ENCODE measurements around the gene SLIT3.

SLIT3 gene

DNA sequence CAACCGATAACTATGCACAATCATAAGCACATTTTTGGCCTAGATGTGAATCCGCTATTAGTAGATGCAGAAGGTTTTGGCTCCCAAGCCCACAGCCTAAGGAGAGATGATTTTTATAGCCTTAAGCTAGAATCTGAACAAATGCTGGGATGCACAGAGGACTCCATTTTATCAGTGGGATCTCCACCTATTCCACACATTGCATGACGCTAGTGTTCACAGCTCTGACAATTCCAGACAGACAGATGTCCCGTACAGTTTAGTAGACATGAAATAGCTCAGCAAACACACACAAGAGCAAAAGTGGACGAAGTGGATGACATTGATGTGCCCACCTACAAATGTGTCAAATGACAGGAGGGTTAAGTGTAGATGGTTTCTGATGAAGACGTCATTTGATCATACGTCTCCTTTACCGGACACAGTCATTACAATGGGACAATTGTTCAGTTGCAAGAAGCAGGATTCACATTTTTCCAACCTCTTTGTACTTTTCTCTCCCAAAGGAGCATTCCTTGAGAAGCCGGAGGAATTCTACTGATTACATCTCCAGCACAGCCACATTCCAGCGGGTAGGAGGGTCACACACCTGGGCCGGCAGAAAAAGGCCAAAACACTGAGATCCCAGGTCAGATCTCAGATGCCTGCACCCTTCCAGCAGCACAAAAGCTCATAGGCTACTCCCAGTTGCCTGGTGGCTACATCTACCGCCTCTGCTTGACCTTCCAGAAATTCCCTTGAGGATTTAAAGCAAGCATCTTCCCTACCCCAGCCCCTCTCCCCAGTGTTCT, 202.4 kb downstream of the SLIT3 start:
- DNase-seq, result no peak

DNA sequence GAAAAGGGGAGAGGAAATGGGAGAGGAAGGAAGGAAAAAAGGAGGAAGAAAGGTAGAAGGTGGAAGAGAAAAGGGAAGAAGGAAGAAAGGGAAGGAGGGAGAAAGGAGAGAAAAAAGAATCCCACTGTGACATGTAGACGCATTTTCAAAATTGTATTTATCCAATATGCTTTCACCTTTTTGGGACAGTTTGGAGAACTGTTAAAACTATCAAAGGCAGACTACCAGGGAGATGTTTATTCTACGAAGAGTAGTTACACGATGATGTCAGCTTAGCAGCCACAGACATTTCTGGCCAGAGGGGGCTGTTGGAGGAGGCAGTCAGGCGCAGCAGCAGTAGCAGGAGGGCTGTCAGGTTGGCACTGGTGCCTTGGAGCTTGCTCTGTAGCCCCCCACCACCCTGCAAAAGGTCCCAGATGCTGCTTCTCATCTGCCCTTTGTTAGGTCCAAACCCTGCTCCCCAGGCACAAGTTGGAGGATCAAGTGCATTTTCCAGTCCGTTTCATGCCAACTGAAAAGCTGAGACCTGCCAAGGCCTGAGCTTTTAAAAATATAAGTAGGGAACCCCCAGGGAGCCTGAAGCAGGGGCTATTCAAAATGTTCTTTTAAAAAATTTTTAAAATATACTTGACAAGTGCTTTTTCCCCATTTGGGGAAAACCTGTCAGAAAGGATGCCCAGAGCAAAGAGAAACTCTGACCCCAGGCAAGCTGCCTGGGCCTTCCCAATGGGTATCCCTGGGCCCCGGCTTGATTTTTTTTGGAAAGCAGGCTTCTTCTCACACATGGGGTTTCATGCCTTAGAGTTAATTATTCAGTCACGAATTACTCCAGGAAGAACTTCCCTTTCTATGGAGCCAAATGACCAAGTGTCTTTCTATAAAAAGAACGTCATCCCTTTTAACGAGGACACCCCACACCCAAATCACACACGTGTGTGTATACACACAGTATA, 203.3 kb downstream of the SLIT3 start:
- no peak for DNase-seq

DNA sequence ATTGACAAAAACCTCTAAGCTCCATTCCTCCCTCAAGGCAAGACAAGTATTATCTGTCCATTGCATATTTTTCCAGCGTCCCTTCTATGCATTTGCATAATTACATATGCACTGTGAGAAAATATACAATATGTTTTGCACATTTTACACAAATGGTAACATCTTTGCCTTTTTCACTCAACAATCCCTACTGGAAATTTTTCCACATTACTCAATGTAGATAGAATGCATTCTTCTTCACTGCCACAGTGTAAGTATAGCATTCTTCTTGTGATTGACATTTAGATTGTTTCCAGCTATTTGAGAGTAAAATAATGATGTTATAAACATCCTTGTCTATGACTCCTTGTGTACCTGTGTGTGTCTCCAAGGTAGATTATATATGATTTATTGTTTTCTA, 205.0 kb downstream of the SLIT3 start:
- DNase-seq, result no peak

DNA sequence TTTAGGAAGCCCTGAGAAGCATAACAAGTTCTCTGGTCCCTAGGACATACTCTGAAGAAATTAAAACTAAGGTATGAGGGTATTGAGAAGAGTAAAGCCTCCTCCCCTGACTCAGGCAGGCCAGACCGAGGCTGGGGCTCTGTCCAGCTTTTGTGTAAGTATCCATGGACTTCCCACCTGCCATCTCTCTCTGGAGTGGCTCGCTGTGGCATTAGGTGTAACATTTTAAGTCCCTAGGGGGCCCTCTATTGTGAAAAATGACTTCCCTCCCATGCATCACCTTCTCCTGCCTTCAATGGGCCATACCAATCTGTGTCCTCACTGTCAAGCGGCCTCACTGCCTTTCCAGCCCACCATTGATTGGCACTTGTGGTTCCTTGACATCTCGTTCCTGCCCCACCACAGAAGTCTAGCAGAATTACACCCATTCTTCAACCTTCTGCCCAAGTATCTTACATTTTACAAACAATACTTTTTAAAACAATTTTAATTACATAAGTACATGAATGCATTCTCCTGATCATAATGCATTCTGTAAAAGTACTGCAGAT, 205.5 kb downstream of the SLIT3 start:
- DNase-seq, result no peak

DNA sequence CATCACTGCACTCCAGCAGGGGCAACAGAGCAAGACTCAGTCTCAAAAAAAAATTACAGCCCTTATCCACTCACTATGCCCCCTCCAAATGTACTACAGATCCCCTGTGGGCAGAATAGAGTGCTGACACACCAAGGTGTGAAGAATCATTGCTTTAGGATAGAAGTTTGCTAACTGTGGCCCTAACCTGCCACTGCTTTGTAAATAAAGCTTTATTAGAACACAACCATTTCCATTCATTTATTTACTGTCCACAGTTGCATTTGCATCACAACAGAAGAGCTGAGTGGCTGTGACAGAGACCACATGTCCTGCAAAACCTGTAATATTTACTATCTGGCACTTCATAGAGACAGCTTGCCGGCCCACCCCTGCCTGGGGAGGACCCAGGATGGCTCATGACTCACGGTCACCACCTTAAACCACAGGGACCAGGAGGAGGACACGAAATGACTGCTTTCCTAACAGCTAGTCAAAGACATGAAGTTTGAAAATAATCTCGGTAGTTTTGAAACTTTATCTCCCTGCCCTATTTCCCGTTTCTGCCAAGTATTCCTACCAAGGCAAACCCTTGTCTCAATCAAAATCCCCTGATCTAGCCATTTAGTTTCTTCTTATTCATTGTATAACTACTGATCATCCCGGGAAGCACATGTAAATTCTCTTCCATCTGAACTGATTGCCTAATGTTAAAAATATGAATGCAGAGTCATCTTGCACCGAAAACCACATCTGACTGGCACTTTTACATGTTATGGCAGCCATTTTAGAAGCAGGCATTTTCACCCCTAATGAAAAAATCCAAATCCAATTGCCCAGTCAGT, 206.1 kb downstream of the SLIT3 start:
- no peak for DNase-seq

DNA sequence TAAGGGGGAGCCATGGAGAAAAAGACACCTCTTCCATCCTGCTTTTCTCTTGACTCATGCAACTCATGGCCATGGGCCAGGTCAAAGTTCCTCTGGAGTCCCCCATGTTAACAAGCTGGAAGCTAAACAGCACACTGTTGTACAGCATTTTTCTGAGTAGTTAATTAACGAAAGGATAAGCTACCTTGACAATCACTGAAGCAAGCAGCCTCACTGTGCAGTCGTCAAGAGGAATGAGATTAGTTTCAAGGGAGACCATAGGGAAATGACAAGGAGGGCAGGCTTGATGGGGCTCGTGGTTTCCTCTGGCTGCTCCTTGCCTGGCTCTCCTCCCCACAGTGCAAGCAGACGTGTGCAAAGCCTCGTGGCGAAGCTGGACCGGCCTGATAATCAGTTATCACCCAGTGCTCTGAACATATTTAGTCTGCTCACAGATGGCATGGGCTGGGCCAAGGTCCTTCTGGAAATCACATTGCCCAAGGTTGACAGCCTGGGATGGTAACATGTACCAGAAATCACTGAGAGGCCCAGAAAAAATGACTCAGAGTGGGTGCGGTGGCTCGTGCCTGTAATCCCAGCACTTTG, 209.5 kb downstream of the SLIT3 start:
- DNase-seq, result no peak

DNA sequence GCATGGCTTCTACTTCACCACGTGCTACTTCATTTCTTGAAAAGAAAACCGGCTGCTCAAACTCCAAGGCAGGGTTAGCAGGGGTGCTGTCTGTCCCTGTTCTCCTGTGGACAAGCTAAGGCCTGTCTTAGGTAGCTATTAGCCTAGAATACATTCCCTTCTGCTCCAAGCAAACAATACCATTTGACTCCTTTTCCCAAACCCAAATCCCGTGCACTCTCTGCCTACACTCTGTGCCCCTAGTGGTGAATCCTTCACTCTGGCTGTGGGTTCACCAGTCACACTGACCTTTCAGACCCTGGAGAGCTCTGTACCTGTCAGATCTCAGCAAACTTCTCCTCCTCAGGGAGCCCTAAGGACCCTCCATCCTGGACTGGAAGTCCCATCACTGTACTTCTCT, 211.6 kb downstream of the SLIT3 start:
- no peak for DNase-seq

DNA sequence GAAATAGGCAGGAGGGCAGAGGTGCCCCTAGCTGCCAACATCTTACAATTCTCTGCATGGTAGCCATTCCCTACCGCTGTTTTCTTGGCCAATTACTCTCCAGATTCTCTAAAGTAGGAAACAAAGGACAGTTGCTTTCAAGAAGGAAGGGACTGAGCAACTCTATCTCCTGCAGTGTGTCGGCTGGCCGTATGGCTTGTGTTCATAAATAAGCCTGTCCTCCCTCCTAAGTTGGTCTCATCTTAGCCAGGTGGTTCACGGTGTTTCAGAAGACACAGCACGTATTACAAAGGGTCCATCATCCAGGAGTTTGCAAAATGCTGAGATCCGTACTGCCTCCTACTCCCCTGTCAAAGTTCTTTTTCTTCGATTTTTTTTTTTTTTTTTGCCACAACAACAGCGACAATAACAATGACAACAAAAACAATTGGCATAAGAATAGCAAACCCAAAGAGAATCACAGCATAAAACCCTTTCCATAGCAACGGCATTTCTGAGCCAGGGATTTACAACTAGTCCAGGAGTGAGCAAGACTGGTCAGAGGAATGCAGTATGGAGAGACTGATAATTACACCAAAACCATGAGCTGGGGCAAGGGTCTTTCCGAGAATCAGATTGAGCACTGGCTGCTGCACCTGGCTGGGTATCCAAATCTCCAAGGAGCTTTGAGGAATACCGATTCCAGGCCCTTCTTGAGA, 212.8 kb downstream of the SLIT3 start:
- no peak for DNase-seq

DNA sequence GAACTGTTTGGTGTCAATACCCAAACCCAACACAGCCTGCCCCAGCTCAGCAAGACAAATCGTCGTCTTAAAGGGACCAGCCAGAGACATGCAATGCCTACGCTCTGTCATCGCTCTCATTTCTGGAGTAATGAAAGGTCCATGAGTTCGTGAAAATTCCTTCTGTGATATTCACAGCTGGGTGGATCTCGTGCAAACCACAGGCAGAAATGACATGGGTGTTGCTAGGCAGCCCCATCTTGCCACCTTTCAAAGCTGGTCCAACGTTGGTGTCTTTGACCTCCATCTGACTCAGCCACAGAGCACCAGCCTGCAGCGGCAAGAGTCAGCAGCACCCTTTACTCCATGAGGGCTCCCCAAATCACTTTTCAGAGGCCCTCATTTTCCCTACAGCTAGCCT, 215.3 kb downstream of the SLIT3 start:
- DNase-seq, result no peak

DNA sequence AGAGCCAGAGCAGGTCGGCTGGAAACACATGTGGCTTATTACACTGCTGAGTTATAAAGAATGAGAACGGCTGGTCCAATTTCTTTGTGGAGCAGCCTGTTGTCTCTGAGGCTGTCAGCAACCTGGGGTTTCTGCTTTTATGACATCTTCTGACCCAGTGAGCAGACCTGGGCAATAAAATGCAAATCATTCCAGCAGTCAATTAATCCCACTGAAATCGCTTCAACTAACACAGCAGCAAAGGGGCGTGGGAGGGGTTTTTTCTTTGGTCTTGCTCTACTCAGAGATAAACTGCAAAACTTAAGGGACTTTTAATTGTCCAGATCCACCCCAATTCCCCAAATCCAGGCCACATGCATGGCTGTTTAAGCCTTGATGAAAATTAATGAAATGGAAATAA, 215.7 kb downstream of the SLIT3 start:
- DNase-seq, result no peak

DNA sequence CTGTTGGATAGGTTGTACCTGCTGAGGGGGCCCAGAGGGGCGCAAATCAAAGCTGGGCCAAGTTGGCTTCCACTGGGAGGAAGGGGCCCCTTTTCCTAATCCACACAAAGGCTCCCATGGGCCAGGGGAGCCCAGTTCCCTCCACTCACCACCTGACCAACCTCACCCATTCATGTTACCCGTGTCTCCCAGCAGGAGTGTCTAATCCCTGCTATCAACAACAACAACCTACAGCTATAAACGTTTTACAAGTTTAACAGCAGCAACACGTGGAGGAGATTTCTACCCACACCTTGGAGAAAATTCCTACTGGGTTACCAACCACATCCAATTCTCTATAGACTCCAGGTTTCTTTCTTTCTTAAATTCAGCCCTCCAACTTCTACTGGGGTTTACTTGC, 216.2 kb downstream of the SLIT3 start:
- no peak for DNase-seq

DNA sequence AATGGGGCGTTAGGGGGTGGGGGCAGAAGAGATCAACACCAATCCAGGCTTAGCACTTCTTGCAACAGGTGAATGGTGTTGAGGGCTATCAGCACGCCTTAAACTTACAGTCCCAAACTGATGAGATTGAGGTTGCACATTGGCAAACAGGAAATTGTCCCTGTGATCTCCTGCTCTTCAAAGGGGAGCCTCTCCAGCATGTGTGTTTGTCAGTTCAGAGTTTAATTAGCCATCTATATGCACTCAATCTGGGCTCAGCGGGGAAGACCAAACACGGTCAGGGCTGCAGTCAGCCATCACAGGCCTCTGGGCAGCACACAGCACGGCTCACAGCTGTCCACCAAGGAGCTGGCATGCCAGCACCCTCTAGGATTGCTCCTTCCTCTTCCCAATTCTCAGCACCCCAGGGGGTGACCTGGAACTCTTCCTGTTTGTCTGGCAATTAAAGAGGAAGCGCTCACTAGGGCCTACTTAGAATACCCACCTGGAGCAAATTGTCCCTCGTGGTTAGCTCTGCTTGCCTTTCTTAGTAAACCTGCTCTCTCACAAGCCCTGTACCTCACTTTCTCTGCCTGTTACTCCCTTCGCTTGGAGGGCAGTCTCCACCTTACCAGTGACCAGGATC, 217.4 kb downstream of the SLIT3 start:
- DNase-seq, result no peak

DNA sequence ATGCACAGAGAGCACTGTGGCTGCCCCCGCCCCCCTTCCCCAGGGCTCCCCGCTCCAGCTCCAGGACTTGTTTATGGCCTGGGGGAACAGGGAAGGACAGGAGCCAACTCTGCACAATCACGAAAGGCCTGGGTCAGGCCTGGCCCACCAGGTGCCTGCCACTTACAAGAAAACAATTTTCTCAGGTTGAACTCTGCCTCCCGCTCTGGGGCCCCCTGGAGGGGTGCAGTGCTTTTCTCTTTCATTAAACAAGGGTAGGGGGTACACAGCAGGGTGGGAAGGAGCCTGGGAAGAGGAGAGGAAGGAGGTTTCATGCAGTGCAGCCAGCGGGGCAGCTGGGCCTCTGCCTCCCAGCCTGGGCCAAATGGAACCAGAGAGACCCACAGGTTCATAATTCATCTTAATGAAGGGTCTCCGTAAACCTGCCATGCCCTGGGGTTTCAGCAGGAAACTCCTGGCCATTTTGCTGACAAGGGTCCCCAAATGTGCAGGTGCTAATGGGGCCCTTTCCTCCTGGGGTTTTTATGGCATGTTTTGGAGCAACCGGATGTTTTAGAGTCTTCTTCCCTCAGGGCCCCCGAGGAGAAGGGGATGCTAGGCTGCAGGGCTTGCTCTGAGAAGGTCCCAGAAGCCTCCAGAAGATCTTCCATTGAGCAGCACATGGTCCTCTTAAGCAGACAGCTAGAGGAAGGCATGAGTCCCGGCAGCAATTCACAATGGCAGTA, 219.8 kb downstream of the SLIT3 start:
- no peak for DNase-seq

DNA sequence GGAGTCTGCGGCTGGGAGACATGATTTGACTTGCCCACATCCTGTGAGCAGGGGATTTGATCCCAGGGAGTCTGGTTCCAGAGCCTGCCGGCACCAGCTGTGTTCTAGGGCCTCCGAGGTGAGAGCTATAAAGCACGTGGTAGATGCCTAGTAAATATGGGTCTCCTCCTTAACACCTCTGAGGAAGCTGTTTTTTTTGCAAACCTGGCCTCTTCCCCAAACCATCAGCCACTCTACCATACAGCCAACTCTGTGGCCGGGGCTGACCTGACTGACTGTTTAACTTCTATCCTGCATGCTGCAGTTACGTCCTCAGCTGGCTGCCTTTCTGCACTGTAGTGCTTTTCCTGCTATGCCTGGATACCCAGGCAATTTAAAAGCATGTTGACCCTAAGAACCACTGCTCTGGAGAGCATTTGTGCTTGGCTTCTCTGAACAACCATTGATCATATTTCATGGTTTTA, 220.5 kb downstream of the SLIT3 start:
- no peak for DNase-seq

DNA sequence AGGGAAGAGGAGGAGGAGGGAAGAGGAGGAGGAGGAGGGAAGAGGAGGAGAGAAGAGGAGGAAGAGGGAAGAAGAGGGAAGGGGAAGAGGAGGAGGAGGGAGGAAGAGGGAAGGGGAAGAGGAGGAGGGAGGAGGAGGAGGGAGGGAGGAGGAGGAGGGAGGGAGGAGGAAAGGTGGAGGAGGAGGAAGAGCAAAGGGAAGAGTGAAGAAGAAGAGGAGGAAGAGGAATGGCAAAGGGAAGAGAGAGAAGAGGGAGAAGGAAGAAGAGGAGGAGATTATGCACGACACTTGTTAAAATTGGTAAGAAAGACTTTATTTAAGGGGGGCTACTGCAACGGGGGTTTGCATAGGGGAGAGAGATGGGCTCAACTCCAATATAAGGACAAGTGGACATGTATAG, 221.2 kb downstream of the SLIT3 start:
- DNase-seq, result no peak

DNA sequence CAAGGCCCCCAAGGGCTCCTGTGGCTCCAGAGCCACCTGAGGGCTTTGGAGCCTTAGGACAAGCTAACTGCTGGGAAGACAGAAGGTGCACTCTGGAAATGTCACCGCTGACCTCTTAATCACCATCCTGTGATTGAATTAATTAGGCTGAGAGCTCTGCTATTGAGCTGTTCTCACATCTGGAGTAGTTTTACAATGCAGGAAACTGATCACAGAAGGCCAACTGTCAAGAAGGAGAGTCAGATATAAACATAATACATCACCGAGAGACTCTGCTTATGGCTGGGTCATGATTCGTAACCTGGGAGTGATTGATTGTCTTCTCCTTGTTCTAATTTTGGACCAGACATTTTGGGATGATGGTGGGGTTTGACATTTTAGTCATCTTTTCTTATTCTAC, 226.1 kb downstream of the SLIT3 start:
- no peak for DNase-seq

DNA sequence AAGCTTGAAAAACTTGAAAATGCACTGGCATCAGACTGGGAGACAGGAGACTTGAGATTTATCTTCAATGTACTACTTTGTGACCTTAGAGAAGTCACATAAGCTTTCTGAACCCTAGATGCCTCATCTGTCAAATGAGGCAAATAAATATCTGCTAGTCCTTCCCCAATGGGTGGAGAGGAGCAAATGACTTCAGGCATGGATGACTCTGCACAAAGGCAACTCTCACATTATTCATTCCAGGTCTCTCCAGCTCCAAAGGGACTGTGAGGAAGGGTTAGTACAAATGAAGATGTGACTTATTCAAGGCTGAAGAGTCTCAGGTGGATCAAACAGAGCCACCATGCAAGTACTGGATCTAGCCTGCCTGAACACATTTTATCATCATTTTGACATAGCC, 228.7 kb downstream of the SLIT3 start:
- DNase-seq, result no peak

DNA sequence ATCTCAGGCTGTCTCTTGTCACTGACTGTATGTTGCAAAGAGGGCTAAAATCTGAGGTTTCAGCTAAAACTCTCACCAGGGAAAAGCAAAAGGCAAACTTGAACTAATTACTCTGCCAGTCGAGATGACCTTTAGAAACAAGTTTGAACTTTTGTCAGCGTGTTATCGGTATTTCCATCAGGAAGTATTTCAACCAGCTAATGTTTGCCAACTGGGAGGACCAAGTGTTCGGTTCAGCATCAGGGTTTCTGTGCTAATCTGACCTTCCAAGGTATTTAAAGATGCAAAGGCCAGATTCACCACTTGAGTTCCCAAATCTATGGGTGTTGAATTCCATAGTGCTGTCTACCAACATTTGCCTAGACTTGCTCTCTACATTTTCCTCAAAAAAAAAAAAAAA, 230.5 kb downstream of the SLIT3 start:
- DNase-seq, result no peak

DNA sequence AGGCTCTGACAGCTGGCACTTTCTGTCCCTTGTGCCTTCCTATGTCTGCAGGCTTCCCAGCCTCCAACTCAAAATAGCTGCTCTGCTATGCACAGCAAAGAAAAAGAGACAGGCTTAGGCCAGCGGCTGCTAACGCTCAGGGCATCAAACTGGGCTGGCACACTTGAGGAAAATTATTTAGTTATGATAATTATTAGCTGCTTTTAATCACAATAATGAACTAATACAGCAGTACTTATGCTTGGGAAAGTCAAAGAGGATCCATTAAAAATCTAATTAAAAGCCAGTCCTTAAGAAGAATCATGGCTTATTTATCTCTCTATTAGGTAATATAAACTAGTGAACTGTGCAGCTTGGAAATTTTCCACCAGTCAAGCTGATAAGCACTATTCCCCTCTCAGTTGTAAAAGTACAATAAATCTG, 233.2 kb downstream of the SLIT3 start:
- DNase-seq, result no peak

DNA sequence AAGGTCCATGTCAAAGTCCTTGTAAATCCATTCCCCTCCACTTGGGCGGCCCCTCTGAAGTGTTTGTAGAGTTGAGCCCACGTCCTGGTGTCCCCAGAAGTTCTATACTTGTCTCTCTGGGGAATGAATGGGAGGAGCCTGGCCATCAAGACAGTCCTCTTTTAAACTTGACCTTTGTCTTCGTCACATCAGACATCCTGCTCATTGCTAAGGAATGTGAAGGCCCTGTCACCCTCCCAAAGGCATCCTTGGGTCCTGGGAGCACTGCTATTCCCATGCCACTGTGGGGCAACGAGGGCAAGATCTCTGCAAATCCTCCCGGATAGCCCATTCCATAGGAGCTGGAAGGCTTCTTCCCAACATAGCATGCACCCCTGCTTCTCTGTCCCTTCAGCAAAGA, 235.5 kb downstream of the SLIT3 start:
- no peak for DNase-seq

DNA sequence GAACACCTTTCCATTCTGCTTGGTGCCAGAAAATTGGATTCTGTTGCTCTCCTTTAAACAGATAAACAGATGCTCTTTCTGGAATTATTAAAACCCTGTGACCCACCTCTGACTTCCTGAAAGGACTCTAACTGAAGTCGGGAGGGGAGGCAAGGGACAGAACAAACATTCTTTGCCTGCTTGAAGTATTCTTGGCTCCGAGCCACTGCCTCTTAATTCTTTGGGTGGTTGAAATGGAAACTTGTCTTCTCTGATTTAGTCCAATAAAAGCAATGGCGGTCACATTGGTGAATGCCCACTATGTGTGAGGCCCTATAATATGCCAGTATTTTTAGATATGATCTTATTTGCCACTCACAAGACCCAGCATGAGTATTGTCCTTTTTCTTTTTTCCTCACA, 236.8 kb downstream of the SLIT3 start:
- no peak for DNase-seq

Data from NCI-H1048 (cell line).